HUES48 (cell line): ENCODE measurements around the gene PAX4.

ENCODE experiments used
- H3K27ac ChIP-seq: one replicate; pipeline ENCODE4 v1.7.0; 2013; ENCODE audit warnings: low read depth, low read length, inconsistent platforms
- H3K27me3 ChIP-seq: 2 replicates; pipeline ENCODE4 v1.6.1; 2013; ENCODE audit warnings: mild to moderate bottlenecking, low read length; ENCODE audit not compliant: control insufficient read depth, insufficient read depth
- H3K36me3 ChIP-seq: 2 replicates; pipeline ENCODE4 v1.6.1; 2013; ENCODE audit warnings: low read length; ENCODE audit not compliant: control insufficient read depth, insufficient read depth
- H3K4me1 ChIP-seq: 2 replicates; pipeline ENCODE4 v1.6.1; 2013; ENCODE audit warnings: mild to moderate bottlenecking, low read length; ENCODE audit not compliant: control insufficient read depth, insufficient read depth
- H3K4me3 ChIP-seq: 2 replicates; pipeline ENCODE4 v1.5.1; 2013; ENCODE audit warnings: mild to moderate bottlenecking, low read depth, low read length
- H3K9ac ChIP-seq: 2 replicates; pipeline ENCODE4 v1.6.1; 2013; ENCODE audit warnings: mild to moderate bottlenecking, low read depth, low read length, moderate library complexity
- H3K9me3 ChIP-seq: 2 replicates; pipeline ENCODE4 v1.6.1; 2013; ENCODE audit warnings: low read length; ENCODE audit not compliant: control insufficient read depth, insufficient read depth

PAX4 gene, protein sequence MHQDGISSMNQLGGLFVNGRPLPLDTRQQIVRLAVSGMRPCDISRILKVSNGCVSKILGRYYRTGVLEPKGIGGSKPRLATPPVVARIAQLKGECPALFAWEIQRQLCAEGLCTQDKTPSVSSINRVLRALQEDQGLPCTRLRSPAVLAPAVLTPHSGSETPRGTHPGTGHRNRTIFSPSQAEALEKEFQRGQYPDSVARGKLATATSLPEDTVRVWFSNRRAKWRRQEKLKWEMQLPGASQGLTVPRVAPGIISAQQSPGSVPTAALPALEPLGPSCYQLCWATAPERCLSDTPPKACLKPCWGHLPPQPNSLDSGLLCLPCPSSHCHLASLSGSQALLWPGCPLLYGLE

DNA sequence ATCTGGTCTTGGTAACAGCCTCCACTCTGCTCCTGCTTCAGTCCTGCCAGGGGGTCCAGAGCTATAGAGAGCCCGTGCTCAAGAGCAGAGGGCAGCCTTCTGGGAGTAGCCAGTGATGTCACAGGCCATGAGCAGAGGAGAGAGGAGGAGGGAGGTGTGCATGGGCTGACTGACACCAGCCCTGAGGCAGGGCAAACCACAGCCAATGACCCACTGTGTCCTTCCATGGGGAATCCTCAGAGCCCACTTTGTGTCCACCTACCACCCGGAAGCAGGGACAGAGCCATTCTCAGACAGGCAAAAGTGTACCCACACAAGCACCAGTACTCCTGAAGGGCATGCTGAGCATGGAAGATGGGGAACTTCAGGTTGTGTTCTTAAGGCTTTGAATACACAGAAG lies at the start of gene PAX4:
Gene PAX4 (minus strand): TSS at position 101 of the 400 bp plus-strand sequence. CDS start 2,214 bp downstream, outside the sequence.
- H3K9ac ChIP-seq: no peak within 1 kb of the TSS
- no peaks in the 10 kb centered on the region for H3K9me3 ChIP-seq
- H3K36me3 ChIP-seq: no peaks in the 10 kb centered on the region
- H3K27me3 ChIP-seq: peaks cover 72% of the 10 kb centered on the region
- H3K4me1 ChIP-seq: peaks cover 11% of the 10 kb centered on the region; the same call in 1 of the 2 replicates
- no peak within 1 kb of the TSS for H3K27ac ChIP-seq
- H3K4me3 ChIP-seq: no peak within 1 kb of the TSS

DNA sequence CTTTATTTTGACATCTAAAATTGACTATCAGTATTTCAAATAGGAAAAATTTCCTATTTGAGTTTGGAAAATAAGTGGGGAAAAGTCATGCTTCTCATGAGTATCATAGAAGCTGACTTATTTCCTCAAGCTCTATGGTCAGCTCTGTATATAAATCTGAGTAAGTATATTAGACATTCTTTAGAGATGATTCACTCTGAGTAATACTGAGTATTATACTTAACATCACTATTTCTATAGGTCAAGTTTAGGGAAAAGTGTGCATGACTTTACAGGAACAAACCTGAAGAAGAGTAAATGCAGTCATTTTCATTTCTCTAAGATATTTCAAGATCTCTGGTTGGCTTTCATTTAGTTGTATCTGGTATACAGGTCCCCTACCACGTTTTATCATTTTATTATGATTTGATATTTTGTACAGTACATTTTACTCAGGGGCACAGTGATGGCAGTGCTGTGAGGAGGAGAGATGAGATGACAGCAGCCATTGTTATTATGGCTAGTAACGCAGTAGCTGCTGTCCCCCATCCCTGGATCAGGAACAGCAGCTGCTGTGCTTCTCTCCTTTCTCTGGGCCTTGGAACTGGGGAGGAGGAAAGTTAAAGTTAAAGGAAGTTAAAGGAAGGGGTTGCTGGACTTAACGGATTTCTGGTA lies 49.2 kb upstream of the PAX4 start:
- H3K9me3 ChIP-seq: no peaks in the 10 kb centered on the region
- no peak overlapping the region for H3K27ac ChIP-seq
- peaks cover 34% of the 10 kb centered on the region for H3K4me1 ChIP-seq
- H3K9ac ChIP-seq: no peak overlapping the region
- no peaks in the 10 kb centered on the region for H3K27me3 ChIP-seq
- no peak overlapping the region for H3K4me3 ChIP-seq
- peaks cover 12% of the 10 kb centered on the region; the same call in 1 of the 2 replicates for H3K36me3 ChIP-seq

DNA sequence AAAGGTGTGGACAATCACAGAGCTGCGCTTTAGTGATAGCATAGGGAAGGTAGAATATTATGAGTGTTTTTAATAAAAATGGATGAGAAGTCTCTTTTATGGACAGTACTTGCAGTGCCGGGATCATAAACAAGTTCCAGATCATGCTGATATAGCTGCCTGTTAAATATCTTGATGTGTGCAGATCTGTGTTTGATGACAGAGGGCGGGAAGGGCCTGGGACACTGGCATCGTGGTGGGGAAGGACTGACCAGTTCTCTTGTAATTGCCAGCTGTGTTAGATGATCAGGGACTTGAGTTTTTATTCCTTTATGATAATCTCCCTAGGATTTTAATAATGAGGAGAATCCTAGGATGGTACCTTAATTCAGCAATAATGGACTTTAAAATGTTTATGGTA lies 48.7 kb upstream of the PAX4 start:
- Histone ChIP-seq H3K4me3 (no peak overlapping the region), H3K9ac (no peak overlapping the region), H3K36me3 (peaks cover 13% of the 10 kb centered on the region; the same call in 1 of the 2 replicates), H3K9me3 (no peaks in the 10 kb centered on the region), H3K27me3 (no peaks in the 10 kb centered on the region), H3K4me1 (peaks cover 34% of the 10 kb centered on the region), H3K27ac (peak overlapping the region; percentile 77)

DNA sequence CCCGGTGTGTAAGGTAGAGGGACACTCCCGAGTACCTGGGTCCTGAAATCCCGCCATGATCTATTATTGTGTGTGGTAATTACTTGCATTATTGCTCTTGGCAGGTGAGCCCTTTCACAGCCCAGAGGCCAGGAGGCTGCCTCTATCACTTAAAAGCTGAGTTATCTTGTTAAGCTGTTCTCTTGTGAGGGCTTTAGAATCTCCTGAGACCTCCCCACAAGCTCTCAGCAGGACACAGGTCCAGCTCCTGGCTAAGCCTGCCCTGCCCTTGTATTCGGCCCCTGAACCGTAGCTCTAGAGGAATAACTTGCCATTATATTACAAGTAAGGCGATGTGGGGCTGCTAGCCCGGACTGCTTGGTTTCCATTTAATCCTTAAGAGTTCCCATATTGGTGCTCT lies 48.0 kb upstream of the PAX4 start:
- H3K9me3 ChIP-seq: no peaks in the 10 kb centered on the region
- peak overlapping the region; percentile 77 for H3K27ac ChIP-seq
- no peaks in the 10 kb centered on the region for H3K27me3 ChIP-seq
- no peak overlapping the region for H3K9ac ChIP-seq
- peaks cover 15% of the 10 kb centered on the region; the same call in 1 of the 2 replicates for H3K36me3 ChIP-seq
- peaks cover 41% of the 10 kb centered on the region for H3K4me1 ChIP-seq
- 0 out of 2 replicates have a peak overlapping the region, but pooled peaks have one; percentile 31 for H3K4me3 ChIP-seq

DNA sequence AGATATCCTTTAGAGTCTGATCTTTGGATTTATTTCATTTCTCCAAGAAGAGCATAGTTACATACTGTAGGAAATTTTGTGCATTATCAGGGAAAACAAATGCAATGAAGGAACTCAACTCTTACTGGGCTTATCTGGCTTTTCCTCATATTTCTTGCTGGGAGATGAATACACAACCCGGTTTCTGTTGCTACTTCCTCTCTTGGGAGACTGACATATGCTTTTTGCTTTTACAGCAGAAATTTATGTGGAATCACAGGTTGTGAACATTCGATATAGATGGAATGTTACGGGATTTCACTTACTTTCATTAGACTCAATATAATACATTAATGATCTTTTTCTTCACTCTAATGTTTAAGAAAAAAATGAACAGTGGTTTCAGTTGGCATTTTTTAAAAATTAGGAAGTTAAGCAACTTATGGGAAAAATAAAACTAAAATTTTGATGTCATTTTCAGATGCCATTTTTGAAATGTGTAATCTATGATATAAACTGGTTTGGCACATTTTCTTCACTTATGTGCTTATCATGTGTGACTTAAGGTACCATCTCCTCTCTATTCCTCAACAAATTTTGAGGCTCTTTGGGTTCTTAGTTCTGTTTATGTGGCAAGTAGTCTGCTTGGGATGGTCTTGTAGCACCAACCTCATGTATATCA lies 41.2 kb upstream of the PAX4 start:
- Histone ChIP-seq H3K27me3 (no peaks in the 10 kb centered on the region), H3K9ac (no peak overlapping the region), H3K9me3 (no peaks in the 10 kb centered on the region), H3K4me3 (no peak overlapping the region), H3K27ac (no peak overlapping the region), H3K4me1 (peaks cover 35% of the 10 kb centered on the region), H3K36me3 (peaks cover 49% of the 10 kb centered on the region)

DNA sequence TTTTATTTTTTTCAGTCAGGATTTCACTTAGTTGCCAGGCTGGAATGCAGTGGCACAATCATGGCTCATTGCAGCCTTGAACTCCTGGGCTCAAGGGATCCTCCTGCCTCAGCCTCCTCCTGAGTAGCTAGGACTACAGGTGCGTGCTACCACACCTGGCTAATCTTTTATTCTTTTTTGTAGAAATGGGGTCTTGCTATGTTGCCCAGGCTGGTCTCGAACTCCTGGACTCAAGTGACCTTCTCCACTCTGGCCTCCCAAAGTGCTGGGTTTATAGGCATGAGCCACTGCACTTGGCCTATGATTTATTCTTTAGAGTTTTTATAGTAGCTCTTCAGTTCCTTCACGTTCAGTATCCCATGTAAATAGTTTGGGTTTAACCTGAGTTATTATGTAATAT lies 39.6 kb upstream of the PAX4 start:
- H3K27ac ChIP-seq: no peak overlapping the region
- no peaks in the 10 kb centered on the region for H3K27me3 ChIP-seq
- peaks cover 40% of the 10 kb centered on the region for H3K4me1 ChIP-seq
- H3K36me3 ChIP-seq: peaks cover 52% of the 10 kb centered on the region
- H3K9me3 ChIP-seq: no peaks in the 10 kb centered on the region
- no peak overlapping the region for H3K4me3 ChIP-seq
- H3K9ac ChIP-seq: no peak overlapping the region

DNA sequence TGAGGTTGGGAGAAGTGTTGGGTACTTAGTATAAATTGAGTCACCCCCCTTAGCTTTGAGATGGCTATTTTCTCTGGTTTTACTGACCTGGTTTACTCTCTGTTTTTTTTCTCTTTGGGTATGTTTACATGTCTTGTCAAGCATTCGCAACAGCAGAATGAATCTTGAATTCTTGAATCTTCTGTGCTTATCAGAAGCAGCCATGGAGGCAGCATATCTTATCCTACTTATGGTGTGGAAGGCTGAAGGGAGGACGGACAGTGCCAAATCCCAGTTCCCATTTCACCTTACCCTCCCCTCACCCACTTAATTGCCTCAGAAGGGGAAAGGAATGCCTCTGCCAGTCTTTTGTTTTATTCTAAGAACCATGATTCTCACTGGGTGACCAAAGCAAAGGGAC lies 37.8 kb upstream of the PAX4 start:
- 0 out of 2 replicates have a peak overlapping the region, but pooled peaks have one; percentile 2 for H3K4me3 ChIP-seq
- H3K9me3 ChIP-seq: no peaks in the 10 kb centered on the region
- no peak overlapping the region for H3K27ac ChIP-seq
- H3K4me1 ChIP-seq: peaks cover 35% of the 10 kb centered on the region
- H3K27me3 ChIP-seq: no peaks in the 10 kb centered on the region
- H3K36me3 ChIP-seq: peaks cover 45% of the 10 kb centered on the region
- no peak overlapping the region for H3K9ac ChIP-seq

DNA sequence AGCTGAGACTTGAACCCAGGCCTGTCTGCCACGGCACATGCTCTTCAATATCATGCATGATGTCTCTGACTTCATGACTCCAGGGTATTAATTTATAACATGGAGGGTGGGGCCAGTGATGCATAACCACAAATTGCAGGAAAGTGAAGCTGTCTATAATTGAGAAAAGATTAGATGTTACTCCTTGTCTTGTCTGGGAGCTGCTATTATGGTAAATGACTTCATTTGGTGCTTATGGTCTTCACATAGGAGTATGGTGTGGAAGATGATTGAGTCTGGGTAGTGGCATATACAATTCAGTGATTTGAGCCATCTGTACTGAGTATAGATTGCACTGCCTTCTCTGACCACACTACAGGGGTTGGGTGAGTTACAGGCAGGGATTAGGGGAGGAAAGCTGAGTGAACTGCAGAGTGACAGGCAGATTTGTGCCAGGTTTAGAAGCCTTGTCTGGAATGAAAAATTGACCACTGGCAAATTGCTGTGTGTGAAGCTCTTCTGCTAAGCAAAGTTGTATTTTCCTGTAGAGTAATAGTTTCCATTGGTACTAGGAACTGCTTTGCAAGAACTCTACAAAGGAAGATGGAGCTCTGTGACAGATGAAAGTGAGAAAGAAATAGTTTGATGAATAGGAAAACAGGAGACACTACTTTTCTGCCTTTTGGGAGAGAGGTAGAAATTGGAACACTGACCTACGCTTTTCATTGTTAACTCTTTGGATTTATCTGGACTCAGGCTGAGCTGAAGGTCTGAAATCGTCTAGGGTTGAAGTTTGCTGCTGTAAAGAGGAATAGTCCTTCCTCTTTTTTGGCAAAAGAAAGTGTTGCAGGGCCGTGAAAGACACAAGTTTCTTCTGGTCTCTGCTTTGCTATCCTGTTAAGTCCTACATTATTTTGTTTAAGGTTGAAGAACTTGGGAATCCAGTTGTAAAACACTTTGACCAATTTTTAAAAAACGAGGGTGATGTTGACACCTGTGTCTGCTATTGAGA lies 36.8 kb upstream of the PAX4 start:
- H3K4me3 ChIP-seq: peak overlapping the region; percentile 98

DNA sequence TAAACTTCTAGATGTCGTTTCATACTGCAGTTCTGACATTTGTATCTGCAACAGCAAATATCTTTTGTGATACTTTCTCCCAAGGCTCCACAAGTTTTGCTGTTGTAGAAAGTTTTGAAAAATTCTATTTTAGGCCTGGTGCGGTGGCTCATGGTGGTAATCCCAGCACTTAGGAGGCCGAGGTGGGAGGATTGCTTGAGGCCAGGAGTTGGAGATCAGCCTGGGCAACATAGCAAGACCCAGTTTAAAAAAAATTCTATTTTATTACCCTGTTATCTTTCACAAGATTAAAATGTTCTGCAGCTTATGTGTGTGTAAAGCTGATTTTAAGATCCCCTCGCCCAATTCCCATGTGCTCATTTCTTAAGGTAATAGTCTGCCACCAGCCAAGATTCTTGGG lies 35.5 kb upstream of the PAX4 start:
- Histone ChIP-seq H3K27ac (no peak overlapping the region), H3K4me3 (peak overlapping the region; percentile 98), H3K27me3 (no peaks in the 10 kb centered on the region), H3K36me3 (peaks cover 24% of the 10 kb centered on the region), H3K4me1 (peaks cover 26% of the 10 kb centered on the region), H3K9me3 (no peaks in the 10 kb centered on the region), H3K9ac (no peak overlapping the region)

More for the DNA sequence above, 36.8 kb upstream of the PAX4 start:
- H3K27me3 ChIP-seq: no peaks in the 10 kb centered on the region
- H3K4me1 ChIP-seq: peaks cover 29% of the 10 kb centered on the region
- no peak overlapping the region for H3K9ac ChIP-seq
- H3K27ac ChIP-seq: no peak overlapping the region
- peaks cover 36% of the 10 kb centered on the region for H3K36me3 ChIP-seq
- no peaks in the 10 kb centered on the region for H3K9me3 ChIP-seq
